ENCODE measurements around the gene PSMD14.

DNA sequence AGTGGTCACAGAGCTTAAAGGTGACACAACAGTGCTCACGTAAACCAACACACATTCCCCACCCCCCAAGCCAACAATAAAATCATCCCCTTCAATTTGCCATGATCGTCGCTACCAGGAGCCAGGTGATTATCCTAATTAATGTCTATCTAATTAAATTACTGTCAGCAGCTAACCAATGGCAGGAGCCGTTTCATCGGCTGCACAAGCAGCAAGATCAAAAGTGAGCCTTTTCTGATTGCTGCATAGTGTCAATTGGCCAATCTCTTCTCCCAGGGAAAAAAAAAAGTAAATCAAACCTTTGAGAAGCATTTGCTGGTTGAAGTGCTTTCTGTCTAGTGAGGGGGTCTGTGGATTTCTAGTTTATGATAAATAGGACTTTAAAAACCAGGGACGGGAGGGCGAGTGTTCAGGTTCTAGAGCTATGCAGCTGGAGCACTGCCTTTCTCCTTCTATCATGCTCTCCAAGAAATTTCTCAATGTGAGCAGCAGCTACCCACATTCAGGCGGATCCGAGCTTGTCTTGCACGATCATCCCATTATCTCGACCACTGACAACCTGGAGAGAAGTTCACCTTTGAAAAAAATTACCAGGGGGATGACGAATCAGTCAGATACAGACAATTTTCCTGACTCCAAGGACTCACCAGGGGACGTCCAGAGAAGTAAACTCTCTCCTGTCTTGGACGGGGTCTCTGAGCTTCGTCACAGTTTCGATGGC, 107.9 kb downstream of the PSMD14 start, which contains the start of gene TBR1:
- TF ChIP-seq, protein P1, sequence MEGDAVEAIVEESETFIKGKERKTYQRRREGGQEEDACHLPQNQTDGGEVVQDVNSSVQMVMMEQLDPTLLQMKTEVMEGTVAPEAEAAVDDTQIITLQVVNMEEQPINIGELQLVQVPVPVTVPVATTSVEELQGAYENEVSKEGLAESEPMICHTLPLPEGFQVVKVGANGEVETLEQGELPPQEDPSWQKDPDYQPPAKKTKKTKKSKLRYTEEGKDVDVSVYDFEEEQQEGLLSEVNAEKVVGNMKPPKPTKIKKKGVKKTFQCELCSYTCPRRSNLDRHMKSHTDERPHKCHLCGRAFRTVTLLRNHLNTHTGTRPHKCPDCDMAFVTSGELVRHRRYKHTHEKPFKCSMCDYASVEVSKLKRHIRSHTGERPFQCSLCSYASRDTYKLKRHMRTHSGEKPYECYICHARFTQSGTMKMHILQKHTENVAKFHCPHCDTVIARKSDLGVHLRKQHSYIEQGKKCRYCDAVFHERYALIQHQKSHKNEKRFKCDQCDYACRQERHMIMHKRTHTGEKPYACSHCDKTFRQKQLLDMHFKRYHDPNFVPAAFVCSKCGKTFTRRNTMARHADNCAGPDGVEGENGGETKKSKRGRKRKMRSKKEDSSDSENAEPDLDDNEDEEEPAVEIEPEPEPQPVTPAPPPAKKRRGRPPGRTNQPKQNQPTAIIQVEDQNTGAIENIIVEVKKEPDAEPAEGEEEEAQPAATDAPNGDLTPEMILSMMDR (IDR thresholded peaks at IDR 0.05; ENCODE audit: poor library complexity, severe bottlenecking) = no peak
- TF ChIP-seq EZH2 (IDR thresholded peaks at IDR 0.05; ENCODE audit: borderline replicate concordance, insufficient read depth, low read length, poor library complexity, severe bottlenecking) = no peak
- peak; percentile 6 for TF ChIP-seq POLR2AphosphoS5 (IDR thresholded peaks at IDR 0.05)
- no peak for TF ChIP-seq RAD21 (conservative IDR thresholded peaks at IDR 0.05)
- TF ChIP-seq EP300 (conservative IDR thresholded peaks at IDR 0.05; ENCODE audit: poor library complexity, severe bottlenecking) = no peak
- TF ChIP-seq SMC3 (conservative IDR thresholded peaks at IDR 0.05; ENCODE audit: poor library complexity) = no peak
- TF ChIP-seq TAF1 (IDR thresholded peaks at IDR 0.05; ENCODE audit: low read depth) = no peak

Data from neural cell (in vitro differentiated cells).